A549 (cell line): ENCODE results near the gene BASP1.

Experiments
- EP300 ChIP-seq, 2 experiments: fragments of >200 bp; sonication (Bioruptor Twin); formaldehyde crosslinking; IDR thresholded peaks; 2 replicates in 1 of 2; 3 replicates in 1 of 2; pipeline ENCODE4 v1.6.1; 2016 to 2017
- JUN ChIP-seq, 2 experiments: fragments of >200 bp; sonication (Bioruptor Twin); formaldehyde crosslinking; IDR thresholded peaks; 2 replicates in 1 of 2; 3 replicates in 1 of 2; pipeline ENCODE4 v1.6.1; 2016 to 2017
- REST ChIP-seq: fragments of 200-600 bp; sonication (generic); IDR thresholded peaks from 2 replicates; pipeline ENCODE4 v1.6.1; 2016; ENCODE audit warnings: antibody characterized with exemption, mild to moderate bottlenecking, moderate library complexity

GRCh38 chr5:17196024-17196423 lies 21.4 kb upstream of the BASP1 start:
- no peak for TF ChIP-seq REST
- TF ChIP-seq JUN (IDR thresholded peaks at IDR 0.05) = no peak
- TF ChIP-seq EP300 (IDR thresholded peaks at IDR 0.05) = no peak
